Inferior parietal cortex (tissue), 1 donor: Measurements from ENCODE around the gene MRPL37.

Experiments
- DNase-seq: peaks from one replicate; pipeline ENCODE4 v3.0.0-alpha.2; 2016; ENCODE audit errors: extremely low spot score

Gene MRPL37

DNA sequence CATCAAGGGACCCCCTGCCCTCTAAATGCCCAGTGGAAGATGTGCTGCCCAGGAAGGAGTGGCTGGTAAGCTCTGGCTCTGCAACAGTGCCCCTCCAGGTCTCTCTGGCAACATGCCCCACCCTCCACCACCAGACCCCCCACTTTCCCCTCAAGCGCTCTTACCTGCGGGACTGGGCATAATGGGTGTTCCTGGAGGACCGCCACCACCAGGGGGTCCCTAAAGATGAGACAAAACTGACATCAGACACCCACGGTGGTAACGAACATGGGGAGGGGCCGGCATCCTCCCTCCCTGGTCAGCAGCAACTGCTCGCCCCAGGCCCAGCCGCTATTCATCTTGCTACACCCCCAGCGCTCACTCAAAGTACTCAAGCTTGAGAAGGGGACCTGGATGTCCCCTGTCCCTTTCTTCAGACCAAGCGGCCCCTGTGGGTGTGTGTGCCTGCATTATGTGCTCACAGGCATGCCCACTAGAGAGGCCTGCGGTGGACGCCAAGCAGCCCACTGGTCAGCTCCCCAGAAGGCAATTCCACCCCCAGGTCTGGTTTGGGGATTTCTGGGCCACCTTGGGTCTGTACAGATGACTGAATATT, 40.9 kb downstream of the MRPL37 start:
- no peak for DNase-seq

DNA sequence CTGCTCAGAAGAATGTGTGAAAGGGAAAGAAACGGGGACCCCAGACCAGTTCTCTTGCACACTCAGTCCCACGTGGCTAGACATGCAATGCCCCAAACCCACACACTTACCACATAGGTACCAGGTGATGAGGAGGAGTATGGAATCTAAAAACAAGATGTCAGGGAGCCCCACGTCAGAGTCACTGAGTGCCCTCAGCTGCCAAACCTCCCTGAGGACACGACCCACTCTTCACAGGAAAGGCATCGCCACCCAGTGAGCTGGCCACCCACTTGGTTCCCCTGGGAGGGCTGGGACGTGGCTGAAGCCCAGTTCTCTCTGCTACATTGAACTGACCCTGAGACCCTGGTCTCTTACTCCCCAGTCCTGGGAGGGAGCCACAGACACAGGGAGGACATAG, 41.4 kb downstream of the MRPL37 start:
- no peak for DNase-seq

DNA sequence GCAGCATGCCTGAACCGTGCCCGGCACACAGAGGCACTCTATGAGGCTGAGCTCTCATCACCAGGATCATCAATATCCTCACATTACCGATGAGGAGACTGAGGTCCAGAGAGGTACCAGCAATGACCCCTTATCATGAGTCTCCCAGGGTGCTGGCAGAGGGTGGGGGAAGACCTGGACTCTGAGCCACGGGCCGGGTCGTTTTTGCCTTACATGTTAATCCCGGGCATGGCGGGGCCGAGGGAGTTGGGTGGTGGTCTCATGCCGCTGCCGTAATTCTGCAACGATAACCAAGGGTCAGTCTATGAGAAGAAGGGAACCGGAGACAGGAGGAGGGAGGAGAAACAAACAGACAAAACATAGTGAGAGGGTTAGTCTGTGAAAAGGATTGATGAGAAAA, 43.1 kb downstream of the MRPL37 start:
- DNase-seq = no peak

DNA sequence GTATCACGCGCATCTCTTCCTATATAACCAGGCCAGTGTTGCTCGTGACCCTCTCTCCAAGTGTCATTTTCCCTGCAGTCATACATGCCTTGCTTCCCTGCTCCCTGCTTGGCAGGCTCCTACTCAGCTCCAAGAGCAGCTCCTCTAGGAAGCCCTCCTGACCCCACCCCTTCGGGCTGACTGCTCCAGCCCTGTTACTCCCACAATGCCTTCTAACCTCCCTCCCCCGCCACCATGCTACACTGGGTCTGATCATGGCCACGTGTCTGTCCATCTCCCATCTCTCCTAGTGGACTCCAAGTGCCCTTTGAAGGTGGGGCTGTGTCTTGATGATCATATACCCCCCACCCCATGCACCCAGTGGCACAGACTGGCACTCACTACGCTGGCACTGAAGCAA, 44.7 kb downstream of the MRPL37 start:
- no peak for DNase-seq

DNA sequence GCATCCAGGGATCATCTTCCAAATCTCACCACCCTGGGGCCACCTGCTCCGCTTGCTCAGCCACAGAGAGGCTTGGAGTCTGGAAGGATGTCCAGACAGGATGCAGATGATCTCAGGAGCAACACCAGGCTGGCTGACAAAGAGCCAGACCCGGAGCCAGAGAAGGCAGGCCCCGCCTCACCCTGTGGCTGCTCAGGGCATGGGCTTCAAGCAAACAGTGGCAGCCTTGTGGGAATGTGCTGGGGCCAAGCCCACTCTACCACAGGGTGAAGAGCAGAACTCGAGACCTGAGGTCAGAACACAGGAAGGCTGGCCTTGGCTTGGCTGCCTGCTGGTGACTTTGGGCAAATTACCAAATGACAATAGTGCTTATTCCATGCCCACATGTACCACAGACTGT, 45.5 kb downstream of the MRPL37 start:
- no peak for DNase-seq

DNA sequence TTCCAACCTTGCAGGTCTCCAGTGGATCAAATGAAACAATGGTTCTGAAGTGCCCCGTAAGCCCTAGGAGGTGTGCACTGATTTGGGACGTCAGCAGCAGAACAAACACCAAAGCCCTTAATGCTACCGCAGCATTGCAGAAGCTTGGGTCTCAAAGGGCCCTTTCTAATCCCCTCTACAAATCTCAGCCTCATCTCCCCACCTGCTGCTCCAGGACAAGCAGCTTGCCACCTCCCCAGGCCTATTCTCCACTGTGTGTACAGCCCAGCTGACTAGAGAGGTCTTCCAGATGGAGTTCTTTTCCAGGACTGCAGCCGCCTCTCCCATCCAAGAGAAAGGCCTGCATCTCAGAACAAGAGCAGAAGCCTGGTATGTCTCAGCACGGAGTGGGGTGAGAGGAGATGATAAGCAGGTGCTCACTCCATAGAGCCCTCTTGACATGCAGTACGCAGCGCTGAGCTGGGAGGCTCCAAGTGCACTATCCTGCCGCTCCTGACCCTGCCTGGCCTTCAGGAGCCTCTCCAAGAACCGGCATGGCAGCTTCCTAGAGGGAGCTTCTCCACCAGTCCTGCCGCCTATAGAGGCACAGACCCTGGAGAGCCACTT, 46.3 kb downstream of the MRPL37 start:
- DNase-seq = no peak

DNA sequence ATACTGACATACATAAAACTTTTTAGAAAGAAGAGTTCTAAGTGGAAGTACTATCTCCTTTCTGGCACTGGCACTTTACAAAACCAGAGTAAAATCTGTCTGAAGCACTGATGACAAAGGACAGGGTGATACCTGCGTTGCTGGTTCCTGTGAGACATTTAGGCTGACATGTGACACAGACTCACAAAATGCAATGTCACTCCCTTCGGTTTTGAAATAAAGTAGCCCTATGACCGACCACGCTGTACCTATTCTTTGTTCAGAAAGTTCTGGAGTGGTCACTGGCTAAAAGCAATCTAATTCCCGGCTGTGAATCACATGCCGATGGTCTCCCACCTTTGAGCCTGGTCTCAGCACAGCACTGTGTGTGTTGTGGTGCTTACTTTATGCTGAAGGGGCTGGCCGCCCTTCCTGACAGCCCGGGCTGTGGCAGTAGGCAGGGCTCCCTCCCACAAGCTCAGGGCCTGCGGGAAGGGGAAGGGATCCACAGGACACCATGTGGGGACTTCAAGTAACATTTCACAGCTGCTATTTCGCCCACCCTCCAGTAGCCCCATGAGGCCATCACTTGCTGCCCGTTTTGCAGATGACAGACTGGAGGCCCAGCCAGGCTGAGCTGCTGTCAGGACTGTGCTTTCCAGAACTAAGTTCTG, 48.0 kb downstream of the MRPL37 start:
- DNase-seq = no peak

DNA sequence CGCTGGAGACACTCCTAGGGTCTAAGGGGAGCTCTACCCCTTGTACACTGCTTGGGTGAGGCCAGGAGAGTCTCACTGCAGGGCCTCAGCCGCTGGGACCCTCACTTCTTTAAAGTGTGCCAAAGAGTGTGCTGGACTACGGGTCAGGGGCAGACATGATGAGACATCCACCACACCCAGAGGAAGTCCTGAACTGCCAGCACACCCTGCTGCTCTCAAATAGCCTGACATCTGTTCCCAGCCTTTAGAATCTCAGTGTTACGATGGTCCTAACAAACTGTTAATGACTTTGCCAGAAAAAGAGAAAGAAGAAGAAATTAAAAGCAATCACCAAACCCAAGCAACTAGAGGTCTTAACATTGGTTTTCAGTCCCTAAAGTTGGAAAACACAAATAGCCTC, 49.0 kb downstream of the MRPL37 start:
- no peak for DNase-seq

DNA sequence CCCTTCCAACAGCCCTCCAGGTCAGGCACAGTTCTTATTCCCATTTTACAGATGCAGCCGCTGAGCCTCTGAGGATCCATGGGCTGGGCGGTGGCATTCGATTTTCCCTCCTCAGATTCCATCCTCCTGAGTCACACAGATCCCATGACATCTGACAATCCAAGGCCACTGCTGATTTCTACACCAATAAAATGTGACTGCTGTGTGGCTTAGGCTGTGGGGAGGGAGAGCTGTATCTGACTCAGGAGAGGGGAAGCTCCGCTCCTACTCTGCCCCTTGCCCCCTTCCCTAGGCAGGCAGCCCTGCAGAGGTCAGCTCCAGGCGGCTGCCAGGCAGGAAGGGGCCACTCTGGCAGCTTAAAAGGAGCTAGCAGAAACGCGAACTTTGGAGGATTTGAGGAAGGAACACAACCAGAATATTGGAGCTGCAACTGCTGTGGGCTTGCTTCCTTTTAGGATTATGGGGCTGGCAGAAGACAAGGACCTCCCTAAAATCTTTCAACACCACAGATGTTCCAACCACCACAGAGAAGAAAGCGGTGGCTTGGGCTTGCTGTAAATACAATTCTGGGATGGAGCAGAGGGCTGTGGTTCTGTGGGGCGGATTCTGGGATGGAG, 50.0 kb downstream of the MRPL37 start:
- no peak for DNase-seq

DNA sequence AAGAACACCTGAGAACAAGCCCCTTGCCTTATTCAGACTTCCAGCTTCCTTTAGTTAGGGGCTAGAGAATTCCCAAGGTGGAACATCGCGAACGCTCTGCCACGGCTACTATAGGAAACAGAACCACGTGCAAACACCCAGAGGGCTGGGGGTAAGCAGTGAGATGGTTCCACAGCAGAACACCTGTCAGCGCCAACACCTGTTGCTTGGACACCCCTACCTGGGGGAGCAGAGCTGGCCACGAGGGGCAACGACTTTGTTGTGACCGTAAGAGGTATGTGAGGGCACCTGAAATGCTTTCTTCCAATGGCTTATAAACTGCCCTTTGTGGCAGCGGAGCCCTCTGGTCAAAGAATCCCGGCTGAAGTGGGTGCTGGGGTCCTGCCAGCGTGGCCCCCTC, 50.7 kb downstream of the MRPL37 start:
- no peak for DNase-seq

DNA sequence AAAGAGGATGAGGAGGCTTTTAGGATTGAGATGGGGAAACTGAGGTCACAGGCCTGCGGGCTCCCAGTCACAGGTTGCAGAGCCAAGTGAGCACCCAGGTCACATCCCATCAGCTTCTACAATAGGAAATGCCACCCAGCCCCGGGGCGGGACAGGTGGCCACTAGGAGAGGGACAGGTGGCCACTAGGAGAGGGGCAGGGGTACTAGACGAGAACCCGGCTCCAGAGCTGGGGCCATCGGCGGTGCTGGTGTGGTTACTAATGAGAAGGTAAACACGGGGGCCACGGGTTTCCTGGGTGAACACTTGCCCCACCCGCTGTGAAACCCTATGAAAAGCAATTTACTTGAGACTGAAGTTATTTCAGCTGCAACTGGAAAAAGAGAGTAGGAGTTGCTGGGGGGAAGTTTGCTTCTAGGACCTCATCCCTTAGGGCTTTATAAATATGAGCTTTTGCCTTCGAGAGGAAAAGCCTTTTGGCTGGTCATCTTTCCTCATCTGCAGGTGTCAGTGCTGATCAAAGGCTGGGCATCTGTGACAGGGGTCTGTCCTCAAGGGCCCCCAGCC, 52.5 kb downstream of the MRPL37 start:
- no peak for DNase-seq

DNA sequence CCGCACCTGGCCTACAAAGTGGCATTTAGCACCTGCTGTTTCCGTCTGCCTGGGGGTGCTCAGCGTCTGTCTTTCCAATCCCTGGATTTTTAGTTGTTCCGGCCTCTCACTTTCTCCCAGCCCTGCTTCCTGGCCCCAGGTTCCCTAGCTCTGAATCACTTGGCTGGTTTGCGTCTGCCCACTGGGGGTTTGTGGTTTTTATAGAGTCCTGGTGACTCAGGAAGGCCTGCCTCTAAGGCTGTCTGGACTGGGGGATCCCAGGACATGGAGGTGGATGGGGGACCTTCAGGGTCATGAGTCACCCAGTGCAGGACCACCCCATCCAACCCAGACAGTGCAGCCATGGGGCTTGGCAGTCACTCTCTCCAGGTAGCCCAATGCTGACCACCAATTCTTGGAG, 53.5 kb downstream of the MRPL37 start:
- DNase-seq = no peak

DNA sequence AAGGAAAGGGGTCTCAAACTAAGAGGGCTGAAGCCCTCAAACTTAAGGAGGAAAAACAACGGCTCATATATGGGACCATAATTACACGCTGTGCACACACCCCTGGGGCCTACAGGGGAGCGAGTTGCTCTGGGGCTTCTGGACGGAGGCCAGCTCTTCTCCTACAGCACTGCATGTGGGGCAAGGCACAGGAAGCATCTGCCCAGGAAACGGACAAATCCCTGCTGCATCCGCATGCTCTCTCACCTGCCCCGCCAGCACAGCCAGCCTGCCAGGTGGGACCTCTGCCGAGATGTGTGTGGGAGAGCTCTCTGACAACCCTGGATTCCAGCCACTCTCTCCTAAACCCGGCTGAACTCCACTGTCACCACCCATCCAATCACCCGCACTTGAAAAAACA, 54.1 kb downstream of the MRPL37 start:
- no peak for DNase-seq

DNA sequence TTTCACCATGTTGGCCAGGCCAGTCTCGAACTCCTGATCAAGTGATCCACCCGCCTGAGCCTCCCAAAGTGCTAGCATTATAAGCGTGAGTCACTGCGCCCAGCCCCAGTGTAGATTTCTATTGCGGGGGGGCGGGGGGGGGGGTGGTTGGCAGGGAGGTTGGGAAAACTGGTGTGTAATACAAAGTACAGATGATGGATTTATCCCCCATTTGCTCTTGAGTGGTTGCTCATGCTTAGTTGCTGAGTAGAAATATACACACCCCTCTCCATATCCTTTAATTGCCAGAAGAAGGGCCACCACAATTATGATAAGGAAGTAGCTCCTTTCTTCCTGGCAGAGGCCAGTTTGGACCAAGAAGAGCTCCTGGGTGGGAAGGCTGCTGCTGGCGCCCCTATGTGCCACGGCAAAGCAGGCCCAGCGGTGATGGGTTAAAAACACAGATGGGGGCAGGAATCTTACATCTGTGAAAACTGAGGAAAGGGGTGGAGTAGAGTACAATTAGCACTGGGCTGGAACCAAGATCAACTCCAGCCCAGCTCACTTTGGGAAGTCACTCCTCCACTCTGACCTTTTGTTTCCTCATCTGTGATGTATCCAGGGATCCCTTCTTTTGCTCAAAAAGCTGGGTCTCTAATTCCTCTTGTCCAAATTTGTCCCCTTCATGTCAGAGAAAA, 55.2 kb downstream of the MRPL37 start:
- no peak for DNase-seq

DNA sequence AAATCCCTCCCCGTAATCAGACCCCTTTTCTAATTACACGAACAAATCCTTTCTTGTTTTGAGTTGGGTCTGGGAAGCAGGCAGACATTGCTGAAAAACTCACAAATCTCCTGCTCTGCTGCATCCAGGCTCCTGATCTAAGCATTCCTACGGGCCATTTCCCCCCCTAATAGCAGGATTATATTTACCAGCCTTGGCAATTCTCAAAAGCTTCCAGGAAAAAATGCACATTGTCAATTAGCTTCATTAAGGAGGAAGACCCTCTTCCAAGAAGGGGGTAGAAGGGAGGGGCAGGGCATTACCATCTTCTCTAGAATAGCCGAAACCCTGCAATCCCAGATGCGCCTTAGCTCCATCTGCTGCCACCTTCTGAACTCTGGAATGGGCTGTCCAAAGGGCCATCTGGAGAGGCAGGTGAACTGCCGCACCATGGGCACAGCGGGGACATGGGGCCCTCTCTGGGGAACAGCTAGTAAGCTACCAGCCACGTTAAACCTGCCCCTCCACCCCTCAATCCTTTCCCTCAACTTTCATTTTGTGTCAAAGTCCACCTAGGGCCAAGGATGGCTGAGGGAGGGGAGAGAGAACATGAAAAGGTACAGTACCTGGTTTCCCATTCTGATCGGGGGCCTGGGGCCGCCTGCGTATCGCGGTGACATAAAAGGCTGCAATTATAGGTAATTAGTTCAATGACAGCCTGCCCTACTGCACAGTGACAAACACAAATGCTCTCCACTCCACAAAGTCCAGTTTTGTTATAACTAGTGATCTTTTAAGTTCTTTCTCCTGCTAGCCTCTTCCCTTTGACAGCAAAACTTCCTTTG, 56.8 kb downstream of the MRPL37 start:
- no peak for DNase-seq

DNA sequence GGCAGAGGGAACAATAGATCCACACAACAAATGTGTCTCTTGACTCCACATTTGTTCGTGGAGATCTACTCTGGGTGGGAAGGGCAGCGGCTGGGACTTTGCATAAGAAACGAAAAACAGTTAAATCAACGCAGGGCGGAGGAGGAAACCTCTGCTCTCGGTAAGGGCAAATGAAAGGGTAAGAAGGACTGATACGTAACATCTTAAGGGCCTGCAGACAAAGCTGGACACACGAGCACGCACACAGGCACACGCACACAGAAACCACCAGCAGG, 57.3 kb downstream of the MRPL37 start:
- DNase-seq = no peak

DNA sequence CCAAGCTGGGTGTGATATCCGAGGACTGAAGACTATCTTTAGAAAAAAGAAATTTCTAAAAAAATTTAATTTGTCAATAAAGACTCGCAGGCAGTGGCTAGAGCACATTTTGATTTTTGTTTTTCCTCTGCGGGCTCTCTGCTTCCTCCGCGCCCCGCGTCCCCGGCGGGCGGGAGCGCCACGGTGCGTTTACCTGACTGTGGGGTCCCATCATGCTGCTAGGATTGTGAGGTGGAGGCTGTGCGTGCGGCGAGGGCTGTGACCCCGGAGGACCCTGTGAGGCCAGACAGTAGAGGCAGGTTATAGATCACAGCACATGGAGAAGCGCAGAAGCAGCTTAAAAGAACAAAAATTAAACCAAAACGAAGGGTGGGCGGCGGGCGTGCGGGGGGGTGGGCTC, 57.9 kb downstream of the MRPL37 start:
- DNase-seq = no peak

DNA sequence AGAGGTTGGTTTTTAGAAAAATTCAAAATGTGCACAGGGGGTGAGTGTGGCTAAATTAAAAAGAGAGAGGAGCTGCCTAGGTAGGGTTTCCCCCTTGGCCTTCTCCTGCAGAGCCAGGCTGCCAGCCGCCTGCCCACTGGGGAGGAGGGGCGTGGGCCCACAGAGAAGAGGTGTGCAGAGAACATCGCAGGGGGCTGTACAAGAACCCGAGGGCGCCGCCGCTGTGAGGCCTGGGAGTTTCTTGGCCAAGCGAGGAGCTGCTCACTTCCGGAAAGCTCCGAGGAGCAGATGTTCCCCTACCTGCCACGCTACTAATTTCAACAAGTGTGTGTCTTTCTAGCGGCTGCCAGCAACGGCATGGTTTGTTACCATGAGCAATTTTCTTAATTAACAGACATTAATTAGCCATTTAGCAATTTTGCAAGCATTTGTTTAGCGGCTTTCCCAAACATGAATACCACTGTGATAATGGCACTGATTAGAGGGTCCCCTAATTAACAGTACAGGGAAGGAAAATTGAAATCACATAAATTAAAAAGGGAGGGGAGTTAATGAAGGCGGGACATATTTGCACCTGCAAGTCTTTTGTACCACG, 59.7 kb downstream of the MRPL37 start:
- no peak for DNase-seq

DNA sequence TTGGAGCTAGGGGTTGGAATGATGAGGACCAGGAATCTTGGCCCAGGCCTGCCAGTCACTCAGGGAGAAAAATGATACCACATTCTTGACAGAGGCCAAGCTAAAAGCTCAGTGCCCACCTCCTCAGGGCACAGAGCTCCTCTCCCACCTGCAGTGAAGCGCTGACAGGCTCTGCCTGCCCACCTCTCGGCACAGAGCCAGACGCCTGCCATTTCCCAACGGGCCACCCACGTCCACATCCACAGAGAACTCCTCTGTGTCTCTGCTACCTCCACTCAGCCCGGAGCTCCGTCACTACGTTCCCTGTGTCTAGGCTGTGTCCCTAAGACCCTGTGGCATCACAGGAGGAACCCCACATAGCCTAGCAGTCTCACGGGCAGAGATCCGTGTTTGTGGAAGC, 60.8 kb downstream of the MRPL37 start:
- no peak for DNase-seq

DNA sequence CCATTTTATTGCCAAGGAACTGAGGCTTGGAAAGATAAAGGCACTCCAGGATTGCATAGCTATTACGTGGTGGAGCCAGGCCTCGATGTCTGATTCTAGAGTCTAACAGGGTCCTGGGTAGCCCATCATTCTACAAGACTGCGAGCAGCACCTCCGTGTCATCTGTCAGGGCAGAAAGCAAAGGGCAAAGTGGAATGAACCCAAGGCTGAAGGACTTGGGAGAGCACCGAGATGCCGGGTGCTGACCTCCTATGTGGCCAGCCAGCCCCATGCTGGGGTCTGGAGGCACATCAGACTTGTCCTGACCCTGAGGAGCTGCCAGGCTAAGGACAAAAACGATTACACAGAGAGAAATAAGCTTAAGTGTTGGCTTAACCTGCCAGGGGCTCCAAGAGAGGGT, 62.3 kb downstream of the MRPL37 start:
- DNase-seq = no peak

DNA sequence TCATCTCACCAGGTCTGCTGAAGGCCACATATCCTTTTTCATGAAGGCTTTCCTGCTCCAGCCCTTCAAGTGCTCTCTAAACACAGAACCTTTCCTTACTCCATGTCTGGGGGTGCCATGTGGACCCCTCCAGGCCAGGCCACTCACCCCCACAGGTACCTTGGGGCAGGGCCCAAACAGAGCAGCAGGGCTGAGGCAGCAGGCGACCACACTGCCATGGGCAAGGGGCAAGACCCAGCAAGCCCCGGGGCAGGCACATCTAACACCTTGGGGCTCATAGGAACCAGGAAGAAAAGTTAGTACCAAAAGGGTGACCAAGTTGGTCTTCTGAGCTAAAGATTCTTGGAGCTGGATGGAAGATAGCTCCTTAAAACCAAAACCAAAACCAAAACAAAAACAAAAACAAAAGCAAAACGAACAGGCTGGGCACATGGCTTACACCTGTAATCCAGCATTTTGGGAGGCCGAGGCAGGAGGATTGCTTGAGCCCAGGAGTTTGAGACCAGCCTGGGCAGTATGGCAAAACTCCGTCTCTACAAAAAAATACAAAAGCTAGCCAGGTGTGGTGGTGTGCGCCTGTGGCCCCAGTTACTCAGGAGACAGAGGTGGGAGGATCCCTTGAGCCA, 63.7 kb downstream of the MRPL37 start:
- DNase-seq = no peak
